GM12865 (cell line): ENCODE results near the gene NET1.

Source experiments
- DNase-seq: peaks from one replicate; pipeline ENCODE4 v3.0.0; 2010; ENCODE audit warnings: low read depth
- H3K4me3 ChIP-seq: 2 replicates; pipeline ENCODE4 v1.5.1; 2011; ENCODE audit warnings: mild to moderate bottlenecking, low read depth, low read length, control low read depth
- CTCF ChIP-seq: IDR thresholded peaks from 2 replicates; pipeline ENCODE4 v1.5.1; 2011; ENCODE audit warnings: low read length, control low read depth, low read depth, inconsistent platforms; ENCODE audit not compliant: insufficient read depth; ENCODE audit errors: missing control alignments

NET1 gene

DNA sequence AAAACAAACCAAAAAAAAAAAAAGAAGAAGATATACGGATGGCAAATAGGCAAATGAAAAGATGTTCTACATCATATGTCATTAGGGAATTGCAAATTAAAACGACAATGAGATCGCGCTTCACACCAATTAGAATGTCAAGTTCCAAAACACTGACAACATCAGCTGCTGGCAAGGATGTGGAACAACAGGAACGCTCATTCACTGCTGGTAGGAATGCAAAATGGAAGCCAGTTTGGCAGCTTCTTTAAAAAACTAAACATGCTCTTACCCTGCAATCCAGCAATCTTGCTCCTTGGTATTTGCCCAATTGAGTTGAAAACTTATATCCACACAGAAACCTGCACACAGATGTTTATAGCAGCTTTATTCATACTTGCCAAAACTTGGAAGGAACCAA lies 52.2 kb downstream of the NET1 start:
- no peak for DNase-seq
- TF ChIP-seq CTCF = no peak
- H3K4me3 ChIP-seq = no peak overlapping the region

DNA sequence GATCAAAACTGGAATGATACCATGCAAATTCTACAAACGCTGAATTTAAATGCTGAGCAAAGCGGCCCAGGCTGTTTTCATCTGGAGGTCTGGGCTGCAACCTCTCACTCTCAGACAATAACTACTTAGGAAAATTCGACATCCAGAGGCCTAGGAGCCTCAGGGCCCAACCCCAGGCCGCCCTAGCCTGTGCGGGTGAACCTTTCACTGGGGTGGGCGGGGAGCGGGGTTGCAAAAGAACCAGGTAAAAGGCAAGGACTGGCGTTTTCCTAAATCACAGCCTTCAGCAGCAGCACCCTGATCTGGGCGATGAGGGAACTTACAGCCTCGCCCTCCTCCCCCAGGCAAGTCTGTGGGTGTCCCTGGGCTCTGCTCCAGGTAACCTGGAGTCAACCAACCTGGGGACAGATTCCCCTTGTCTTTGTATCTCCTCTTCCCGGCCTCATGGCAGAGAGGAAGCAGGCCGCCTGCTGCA lies 53.7 kb downstream of the NET1 start:
- no peak for TF ChIP-seq CTCF
- no peak for DNase-seq
- no peak overlapping the region for H3K4me3 ChIP-seq

- TF ChIP-seq CTCF = no peak
- DNase-seq = no peak
- H3K4me3 ChIP-seq = no peak overlapping the region
Observed at GRCh38 chr10:5466451-5467206, 54.3 kb downstream of the NET1 start.

- no peak for TF ChIP-seq CTCF
- H3K4me3 ChIP-seq = no peak overlapping the region
- no peak for DNase-seq
Observed at GRCh38 chr10:5467207-5467535, 54.8 kb downstream of the NET1 start.

DNA sequence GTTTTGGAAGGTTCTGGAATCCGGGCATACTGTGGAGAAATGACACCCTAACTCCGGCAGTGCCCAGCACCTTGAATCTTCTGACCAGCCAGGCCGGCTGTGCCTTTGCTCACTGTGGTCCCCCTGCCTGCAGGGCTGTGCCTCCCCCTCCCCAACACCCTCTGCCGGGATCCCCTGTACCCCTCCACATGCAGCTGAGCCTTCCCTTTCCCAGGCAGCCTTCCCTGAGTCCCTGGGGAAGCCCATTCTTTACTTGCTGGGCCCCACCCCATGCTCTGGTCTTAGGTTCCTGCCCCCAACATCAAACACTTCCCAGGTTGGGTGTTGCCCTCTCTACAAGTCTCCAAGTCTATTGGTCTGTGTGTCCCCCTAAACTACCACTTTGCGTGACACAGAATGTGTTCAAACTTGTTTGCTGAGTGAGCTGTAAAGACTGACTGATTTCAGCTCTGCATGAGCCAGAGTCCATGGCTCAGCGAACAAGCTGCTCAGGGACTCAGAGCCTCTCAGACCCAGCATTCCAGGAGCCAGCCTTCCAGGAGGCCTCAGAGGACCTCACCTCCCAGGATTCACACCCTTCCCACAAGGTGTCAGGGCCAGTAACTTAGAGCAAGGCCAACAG lies 55.4 kb downstream of the NET1 start:
- no peak for DNase-seq
- no peak overlapping the region for H3K4me3 ChIP-seq
- no peak for TF ChIP-seq CTCF

- no peak for DNase-seq
- no peak overlapping the region for H3K4me3 ChIP-seq
- no peak for TF ChIP-seq CTCF
Observed at GRCh38 chr10:5468262-5469106, 56.1 kb downstream of the NET1 start.
